ENCODE data around the gene C3. TPM values are rescaled to one million over a fixed set of nuclear protein-coding genes. Genes with fewer than 3 reads are reported as not detected.
"Not testable (repeated sequence)": the region's sequence is repeated elsewhere in the genome, so short reads cannot be mapped to it uniquely, and the experiment has no call there.

Gene C3
- total RNA-seq, 2 donors from 2014 or later, result 320 to 382 TPM

DNA sequence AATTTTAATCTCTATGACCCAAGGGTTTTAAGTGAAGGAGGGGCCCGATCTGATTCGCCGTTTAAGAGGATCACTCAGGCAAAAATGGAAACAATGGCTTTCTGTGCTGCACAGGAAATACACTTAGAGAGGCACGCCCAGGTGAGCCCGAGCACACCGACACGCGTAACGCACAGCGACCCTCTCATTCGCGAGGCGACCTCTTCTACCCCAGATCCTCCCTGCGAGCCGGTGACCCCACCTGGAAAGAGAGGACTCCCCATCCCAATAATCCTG, 46.6 kb upstream of the C3 start:
- Histone ChIP-seq H3K9me3 (no peaks in the 10 kb centered on the region), H3K27ac (peak overlapping the region; percentile 87 to 93 (median 91)), H3K4me3 (peak overlapping the region; percentile 21 to 41), H3K36me3 (replicated peaks in 1 of 2; ENCODE audit: insufficient read depth in 1 of 2, low read depth in 2 of 2) (no peaks in the 10 kb centered on the region), H3K27me3 (no peaks in the 10 kb centered on the region), H3K4me1 (peaks cover 39% of the 10 kb centered on the region)
- WGBS, 2 donors, result 0% methylated on average over 7 to 15 of the region's 15 CpGs
- DNase-seq (peak in 1 of 4 donors; percentile 61), ATAC-seq (peak; percentile 36)
- TF ChIP-seq, protein P1, sequence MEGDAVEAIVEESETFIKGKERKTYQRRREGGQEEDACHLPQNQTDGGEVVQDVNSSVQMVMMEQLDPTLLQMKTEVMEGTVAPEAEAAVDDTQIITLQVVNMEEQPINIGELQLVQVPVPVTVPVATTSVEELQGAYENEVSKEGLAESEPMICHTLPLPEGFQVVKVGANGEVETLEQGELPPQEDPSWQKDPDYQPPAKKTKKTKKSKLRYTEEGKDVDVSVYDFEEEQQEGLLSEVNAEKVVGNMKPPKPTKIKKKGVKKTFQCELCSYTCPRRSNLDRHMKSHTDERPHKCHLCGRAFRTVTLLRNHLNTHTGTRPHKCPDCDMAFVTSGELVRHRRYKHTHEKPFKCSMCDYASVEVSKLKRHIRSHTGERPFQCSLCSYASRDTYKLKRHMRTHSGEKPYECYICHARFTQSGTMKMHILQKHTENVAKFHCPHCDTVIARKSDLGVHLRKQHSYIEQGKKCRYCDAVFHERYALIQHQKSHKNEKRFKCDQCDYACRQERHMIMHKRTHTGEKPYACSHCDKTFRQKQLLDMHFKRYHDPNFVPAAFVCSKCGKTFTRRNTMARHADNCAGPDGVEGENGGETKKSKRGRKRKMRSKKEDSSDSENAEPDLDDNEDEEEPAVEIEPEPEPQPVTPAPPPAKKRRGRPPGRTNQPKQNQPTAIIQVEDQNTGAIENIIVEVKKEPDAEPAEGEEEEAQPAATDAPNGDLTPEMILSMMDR (IDR thresholded peaks at IDR 0.05), result no peak
- TF ChIP-seq POLR2A (IDR thresholded peaks at IDR 0.05), result no peak
- intact Hi-C loops (cut with DNase I), result no loop called here

DNA sequence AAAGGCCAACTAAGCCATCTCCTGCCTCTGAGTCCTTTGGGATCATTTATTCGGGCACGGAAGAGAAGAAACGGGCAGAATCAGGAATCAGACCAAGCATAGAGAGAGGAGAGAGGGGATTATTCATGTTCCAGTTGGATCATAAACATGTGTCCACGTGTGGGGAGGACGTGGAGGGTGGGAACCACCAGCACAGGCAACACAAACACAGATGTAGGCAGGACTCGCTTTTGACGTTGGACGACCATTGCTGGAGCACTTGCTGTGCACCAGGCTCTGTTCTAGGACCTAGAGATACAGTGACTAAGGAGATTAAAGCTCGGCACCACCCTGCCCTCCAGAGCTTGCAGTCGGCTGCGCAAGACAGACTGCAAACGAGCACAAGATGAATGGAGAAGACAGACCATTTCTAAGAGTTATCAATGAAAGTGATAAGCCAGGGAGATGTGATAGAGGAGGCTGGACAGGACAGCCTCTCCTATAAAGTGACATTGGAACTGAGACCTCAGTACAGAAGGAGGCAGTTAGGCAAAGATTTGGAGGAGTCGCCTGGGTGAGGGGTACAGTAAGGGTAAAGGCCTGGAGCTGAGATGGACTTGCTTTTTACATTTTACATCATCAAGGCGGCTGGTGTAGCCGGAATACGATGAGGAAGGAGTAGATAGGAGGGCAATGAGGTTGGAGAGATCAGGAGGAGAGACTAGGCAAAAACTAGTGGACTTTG, 46.1 kb upstream of the C3 start:
- no peaks in the 10 kb centered on the region for H3K9me3 ChIP-seq
- H3K27ac ChIP-seq, result peak overlapping the region; percentile 87 to 93 (median 91)
- peaks cover 39% of the 10 kb centered on the region for H3K4me1 ChIP-seq
- ATAC-seq, result no peak
- DNase-seq, result peak in 1 of 4 donors; percentile 18
- H3K27me3 ChIP-seq, result no peaks in the 10 kb centered on the region
- intact Hi-C loops (cut with DNase I), result no loop called here
- TF ChIP-seq, protein P1 (IDR thresholded peaks at IDR 0.05), result no peak
- no peak for TF ChIP-seq POLR2A (IDR thresholded peaks at IDR 0.05)
- no peaks in the 10 kb centered on the region for H3K36me3 ChIP-seq (replicated peaks in 1 of 2; ENCODE audit: insufficient read depth in 1 of 2, low read depth in 2 of 2)
- WGBS, 2 donors, result 6 to 11% methylated on average over 16 of the region's 16 CpGs
- H3K4me3 ChIP-seq, result peak overlapping the region; percentile 21 to 41

DNA sequence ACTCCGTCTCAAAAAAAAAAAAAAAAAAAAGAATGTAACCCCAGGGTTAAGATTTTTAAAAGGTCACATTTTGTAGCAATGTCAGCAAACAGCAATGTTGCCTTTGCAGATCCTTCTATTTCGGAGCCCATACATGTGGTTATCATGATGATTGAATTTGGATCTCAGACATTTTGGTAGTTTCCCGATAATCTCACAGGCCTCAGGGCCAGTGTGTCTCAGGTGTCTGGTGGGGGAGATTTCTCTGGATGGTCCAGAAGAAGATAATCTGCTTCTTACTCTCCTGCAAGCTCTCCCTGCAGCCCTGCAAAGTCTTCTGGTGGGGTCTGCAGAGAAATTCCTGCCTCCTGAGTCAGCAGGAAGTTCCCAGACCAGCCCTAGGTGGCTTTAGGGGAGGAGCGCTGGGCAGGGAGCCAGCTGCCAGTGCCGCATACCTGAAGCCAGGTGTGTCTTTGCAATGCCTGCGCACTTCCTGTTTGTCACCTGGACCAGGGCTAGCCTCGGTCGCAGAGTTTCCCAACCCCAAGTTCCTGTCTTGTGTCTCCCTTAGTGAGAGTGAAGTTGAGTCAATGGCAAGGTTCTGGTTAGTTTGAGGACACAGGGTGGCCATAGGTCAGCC, 45.4 kb upstream of the C3 start:
- Histone ChIP-seq H3K36me3 (replicated peaks in 1 of 2; ENCODE audit: insufficient read depth in 1 of 2, low read depth in 2 of 2) (no peaks in the 10 kb centered on the region), H3K9me3 (no peaks in the 10 kb centered on the region), H3K4me3 (no peak overlapping the region), H3K27ac (peak overlapping the region; percentile 87 to 93 (median 91)), H3K4me1 (peaks cover 39% of the 10 kb centered on the region), H3K27me3 (no peaks in the 10 kb centered on the region)
- ATAC-seq (peak; percentile 87), DNase-seq (peak; percentile 96 to 99 (median 98))
- peak; percentile 71 to 96 (median 95) for TF ChIP-seq POLR2A (IDR thresholded peaks at IDR 0.05)
- TF ChIP-seq, protein P1 (IDR thresholded peaks at IDR 0.05), result peak in 2 of 7 experiments; percentile 22 to 23
- intact Hi-C loops (cut with DNase I), result no loop called here
- 10 to 23% methylated on average over 4 to 8 of the region's 8 CpGs for WGBS, 2 donors

DNA sequence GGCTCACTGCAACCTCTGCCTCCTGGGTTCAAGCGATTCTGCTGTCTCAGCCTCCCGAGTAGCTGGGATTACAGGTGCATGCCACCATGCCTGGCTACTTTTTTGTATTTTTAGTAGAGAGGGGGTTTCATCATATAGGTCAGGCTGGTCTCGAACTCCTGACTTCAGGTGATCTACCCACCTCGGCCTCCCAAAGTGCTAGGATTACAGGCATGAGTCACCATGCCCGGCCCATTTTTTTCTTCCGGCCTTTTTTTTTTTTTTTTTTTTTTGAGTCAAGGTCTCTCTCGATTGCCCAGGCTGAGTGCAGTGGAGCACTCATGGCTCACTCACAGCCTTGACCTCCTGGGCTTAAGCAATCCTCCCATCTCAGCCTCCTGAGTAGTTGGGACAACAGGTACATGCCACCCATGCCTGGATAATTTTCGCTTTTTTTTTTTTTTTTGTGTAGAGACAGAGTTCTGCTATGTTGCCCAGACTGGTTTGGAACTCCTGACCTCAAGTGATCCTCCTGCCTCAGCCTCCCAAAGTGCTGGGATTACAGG, 41.9 kb upstream of the C3 start:
- intact Hi-C loops (cut with DNase I); H3K9me3 ChIP-seq; DNase-seq; H3K27ac ChIP-seq; H3K36me3 ChIP-seq (replicated peaks in 1 of 2; ENCODE audit: insufficient read depth in 1 of 2, low read depth in 2 of 2); H3K27me3 ChIP-seq; H3K4me3 ChIP-seq; ATAC-seq: not testable (repeated sequence)
- WGBS, 2 donors, result 87 to 91% methylated on average over 7 to 8 of the region's 8 CpGs
- H3K4me1 ChIP-seq, result peaks cover 31% of the 10 kb centered on the region

DNA sequence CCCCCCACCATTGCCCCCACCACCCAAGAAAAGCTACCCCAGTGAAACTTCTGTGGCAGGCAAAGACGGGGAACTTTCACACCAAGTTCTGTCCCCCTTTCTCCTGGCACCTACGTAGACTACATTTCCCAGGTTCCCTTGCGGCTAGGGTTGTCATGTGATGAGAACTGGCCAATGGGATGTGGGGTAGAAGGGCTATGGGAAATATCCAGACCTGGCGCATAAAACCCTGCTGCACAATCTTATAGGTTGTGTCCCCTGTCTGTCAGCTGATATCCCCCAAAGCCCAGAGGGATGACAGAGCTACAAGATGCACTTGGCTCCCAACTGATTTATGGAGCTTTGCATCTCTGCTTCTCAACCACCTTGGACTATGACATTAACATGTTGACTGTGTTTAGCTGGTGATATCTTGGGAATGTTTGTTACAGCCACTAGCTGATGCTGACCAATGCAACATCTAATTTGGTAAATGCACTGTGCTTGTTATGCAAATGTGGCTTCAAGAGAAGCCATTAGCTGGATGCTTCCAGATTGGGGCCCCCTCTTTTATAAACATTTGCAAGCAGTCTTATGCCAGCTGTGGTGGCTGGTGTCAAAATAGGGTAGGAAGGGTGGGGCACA, 40.7 kb upstream of the C3 start:
- no peak for TF ChIP-seq POLR2A (IDR thresholded peaks at IDR 0.05)
- TF ChIP-seq, protein P1 (IDR thresholded peaks at IDR 0.05), result no peak
- no peak overlapping the region for H3K4me3 ChIP-seq
- 97 to 100% methylated on average over 4 of the region's 4 CpGs for WGBS, 2 donors
- peaks cover 19% of the 10 kb centered on the region for H3K4me1 ChIP-seq
- peaks cover 6 to 9% of the 10 kb centered on the region in 2 donors for H3K36me3 ChIP-seq (replicated peaks in 1 of 2; ENCODE audit: insufficient read depth in 1 of 2, low read depth in 2 of 2)
- intact Hi-C loops (cut with DNase I), result no loop called here
- H3K9me3 ChIP-seq, result no peaks in the 10 kb centered on the region
- H3K27ac ChIP-seq, result no peak overlapping the region
- no peak for DNase-seq
- no peaks in the 10 kb centered on the region for H3K27me3 ChIP-seq
- no peak for ATAC-seq
